GM21515 (cell line): ENCODE results near the gene EPHA1.
"Not testable (repeated sequence)": the region's sequence is repeated elsewhere in the genome, so short reads cannot be mapped to it uniquely, and the experiment has no call there.

Source experiments
- ATAC-seq: cut with Tn5 transposase; IDR thresholded peaks from one replicate; pipeline ENCODE4 v1.9.1; 2021; ENCODE audit not compliant: unreplicated experiment

EPHA1 gene

GRCh38 chr7:143406002-143406357 lies 2.7 kb downstream of the EPHA1 start:
- ATAC-seq: no peak

- no peak for ATAC-seq
These were observed 3.3 kb downstream of the EPHA1 start for GRCh38 chr7:143405173-143406001.

GRCh38 chr7:143402233-143402632 lies 6.4 kb downstream of the EPHA1 start:
- not testable (repeated sequence) for ATAC-seq

DNA sequence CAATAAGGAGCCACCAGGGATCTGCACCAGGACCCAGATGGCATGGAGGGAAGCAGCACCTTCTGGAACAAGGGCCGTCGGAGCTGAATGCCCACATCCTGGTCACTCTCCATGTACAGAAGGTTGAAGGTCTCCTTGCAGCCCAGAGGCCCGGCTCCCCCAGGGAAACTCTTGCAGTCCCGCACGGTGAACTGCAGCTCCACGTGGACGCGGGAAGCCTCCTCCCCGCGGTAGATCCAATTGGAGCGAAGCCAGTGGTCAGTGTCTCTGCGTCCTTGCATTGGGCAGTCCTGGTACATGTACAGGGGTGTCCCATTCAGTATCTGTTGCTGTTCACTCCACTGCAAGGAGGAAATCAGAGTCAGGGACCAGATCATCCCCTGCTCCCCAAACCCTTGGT lies 7.4 kb downstream of the EPHA1 start:
- ATAC-seq: no peak

- no peak for ATAC-seq
These were observed 9.0 kb downstream of the EPHA1 start for GRCh38 chr7:143399642-143400041.

- no peak for ATAC-seq
These were observed 9.5 kb downstream of the EPHA1 start for GRCh38 chr7:143399151-143399550.

GRCh38 chr7:143398616-143399015 lies 10.0 kb downstream of the EPHA1 start:
- ATAC-seq: no peak

DNA sequence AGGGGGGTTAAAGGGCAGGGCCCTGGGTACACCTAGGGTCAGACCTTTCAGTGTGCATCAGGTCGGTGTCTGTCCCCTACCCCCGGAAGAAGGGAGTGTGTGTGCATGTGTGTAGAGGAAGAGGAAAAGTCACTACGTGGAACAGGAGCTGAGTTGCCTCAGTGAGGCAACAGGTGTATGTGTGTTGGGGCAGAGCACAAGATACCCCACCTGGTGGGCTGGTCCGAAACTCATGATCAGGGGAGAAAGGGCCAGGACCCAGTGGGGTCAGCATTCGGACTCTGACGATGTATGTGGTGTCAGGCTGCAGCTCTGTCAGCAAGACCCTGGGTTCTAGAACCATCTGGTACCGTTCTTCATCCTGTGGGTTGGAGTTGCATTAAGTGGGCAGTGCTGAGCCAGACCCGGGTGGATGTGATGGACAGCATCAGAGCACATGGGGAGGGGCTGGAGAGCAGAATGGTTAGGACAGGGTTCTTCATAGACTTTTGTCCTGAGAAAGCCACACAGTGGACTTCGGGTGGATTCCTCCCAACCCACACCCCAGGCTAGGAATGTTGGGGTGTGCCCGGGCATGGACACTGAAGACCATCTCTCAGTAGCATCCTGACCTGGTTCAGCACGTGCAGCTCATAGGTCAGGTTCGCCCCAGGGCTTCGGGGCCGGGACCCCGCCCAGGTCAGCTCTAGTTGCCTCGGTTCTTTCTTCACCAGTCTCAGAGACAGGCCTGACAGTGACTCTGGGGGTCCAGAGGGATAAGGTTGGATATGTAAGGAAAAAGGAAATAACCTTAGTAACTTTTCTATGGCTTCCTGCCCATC lies 10.7 kb downstream of the EPHA1 start:
- no peak for ATAC-seq

DNA sequence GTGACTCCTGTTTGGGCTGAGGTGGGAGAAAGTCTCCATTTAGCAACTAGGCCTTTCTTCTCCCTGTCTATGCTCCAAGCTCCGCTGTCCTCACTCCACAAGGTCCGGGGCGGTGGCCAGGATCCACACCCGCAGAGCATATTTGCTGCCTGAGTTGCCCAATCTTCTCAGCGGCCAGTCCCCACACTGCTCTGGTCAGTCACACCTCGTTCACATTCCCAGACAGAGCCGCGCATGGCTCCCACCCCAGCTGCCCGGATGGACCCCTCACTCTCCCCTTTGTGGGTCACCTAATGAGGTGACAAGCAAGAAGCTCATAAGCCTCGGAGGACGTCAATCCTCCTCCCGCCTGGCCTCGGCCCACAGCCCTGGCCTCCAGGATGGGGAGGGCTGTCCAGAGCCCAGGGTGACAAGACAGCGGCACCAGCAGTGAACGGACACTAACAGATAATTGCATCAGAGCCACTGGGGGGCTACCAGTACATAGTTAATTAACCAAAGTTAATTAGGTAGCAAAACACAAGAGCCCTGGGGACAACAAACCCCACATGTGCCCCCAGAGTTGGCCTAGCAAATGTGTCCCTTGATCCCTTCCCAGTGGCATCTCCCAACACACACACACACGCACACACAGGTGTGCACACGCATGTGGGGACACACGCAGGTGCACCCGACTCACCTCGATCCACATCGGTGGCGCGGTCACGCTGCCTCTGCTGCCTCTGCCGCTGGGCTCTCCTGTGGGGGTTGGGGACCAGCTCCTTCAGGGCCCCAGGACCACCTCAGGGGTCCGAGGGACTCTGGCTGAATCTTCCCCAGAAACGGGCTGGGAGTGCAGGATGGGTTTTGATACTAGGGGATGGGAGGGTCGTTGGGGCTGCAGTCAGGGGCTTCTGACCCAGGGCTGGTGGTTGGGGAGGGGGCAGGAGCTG lies 11.8 kb downstream of the EPHA1 start:
- ATAC-seq: no peak

DNA sequence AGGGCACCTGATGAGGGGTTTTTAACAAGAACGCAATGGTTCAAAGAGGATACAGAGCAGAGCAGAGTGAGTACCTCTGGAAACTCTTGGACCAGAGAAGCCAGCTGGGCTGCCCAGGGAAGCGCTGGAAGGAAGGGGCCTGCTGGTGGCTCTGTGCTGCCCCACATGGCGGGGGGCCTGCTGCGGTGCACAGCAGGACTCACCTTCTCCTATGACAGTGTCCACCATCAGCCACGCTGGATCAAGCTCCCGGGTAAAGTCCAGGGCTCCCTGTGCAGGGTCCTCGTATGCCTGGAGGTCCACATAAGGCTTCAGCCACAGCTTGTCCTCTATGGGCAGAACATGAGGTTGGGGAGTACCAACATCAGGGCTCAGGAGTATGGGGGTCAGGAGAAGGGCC lies 12.5 kb downstream of the EPHA1 start:
- no peak for ATAC-seq

GRCh38 chr7:143395187-143396149 lies 13.2 kb downstream of the EPHA1 start:
- no peak for ATAC-seq

GRCh38 chr7:143394777-143395176 lies 13.9 kb downstream of the EPHA1 start:
- no peak for ATAC-seq

- ATAC-seq: no peak
These were observed 14.6 kb downstream of the EPHA1 start for GRCh38 chr7:143394068-143394467.

GRCh38 chr7:143393267-143394041 lies 15.2 kb downstream of the EPHA1 start:
- no peak for ATAC-seq

GRCh38 chr7:143392875-143393266 lies 15.8 kb downstream of the EPHA1 start:
- ATAC-seq: no peak

GRCh38 chr7:143392427-143392826 lies 16.2 kb downstream of the EPHA1 start:
- not testable (repeated sequence) for ATAC-seq

GRCh38 chr7:143391462-143392404 lies 16.9 kb downstream of the EPHA1 start:
- no peak for ATAC-seq

GRCh38 chr7:143390773-143391317 lies 17.8 kb downstream of the EPHA1 start:
- ATAC-seq: no peak
